GM12878 (cell line): ENCODE measurements around the gene WDSUB1. TPM values are rescaled to one million over a fixed set of nuclear protein-coding genes. Genes with fewer than 3 reads are reported as not detected.

Experiments used
- ATAC-seq: fragments of 200-7000 bp; cut with Tn5 transposase; 3 replicates; pipeline ENCODE4 v1.9.1; 2020; ENCODE audit warnings: mild to moderate bottlenecking, moderate library complexity
- BruUV-seq: library from RNA; stranded (reverse); fragments of 400-500 nt; replicated peaks from 2 replicates; lab custom pipeline; 2021; lab: Mats Ljungman, UMichigan
- CTCF ChIA-PET: fragments of 300-600 bp; sonication (Branson Sonifier 250); formaldehyde crosslinking; extraction: SDS; loops from one replicate; lab custom pipeline; 2021; ENCODE audit warnings: inconsistent platforms; lab: Yijun Ruan, JAX
- POLR2A ChIA-PET: fragments of 350-600 bp; formaldehyde crosslinking; extraction: SDS; loops from one replicate; lab custom pipeline; 2021; ENCODE audit warnings: inconsistent platforms; lab: Charles Lee
- RAD21 ChIA-PET: fragments of 300-600 bp; sonication (Branson Sonifier 250); formaldehyde crosslinking; loops from one replicate; lab custom pipeline; 2023; ENCODE audit warnings: antibody characterized with exemption; ENCODE audit not compliant: unreplicated experiment; lab: Charles Lee
- SMC1A ChIA-PET: fragments of 300-600 bp; sonication (Branson Sonifier 250); formaldehyde crosslinking; loops from one replicate; lab custom pipeline; 2023; ENCODE audit not compliant: unreplicated experiment, uncharacterized antibody; lab: Charles Lee
- DNase-seq: peaks from one replicate; pipeline ENCODE4 v3.0.0-alpha.2; 2011; ENCODE audit warnings: low read depth, low spot score
- FAIRE-seq: peaks from 3 replicates; lab custom pipeline; 2011; peaks lifted over from hg19 to GRCh38; lab: Jason Lieb, UNC
- H2AFZ ChIP-seq: 2 replicates; pipeline ENCODE4 v1.6.0; 2011; ENCODE audit warnings: low read depth, low read length, control low read depth; ENCODE audit not compliant: control insufficient read depth
- H3K27ac ChIP-seq: 2 replicates; pipeline ENCODE4 v1.5.1; 2011; ENCODE audit warnings: control low read depth; ENCODE audit not compliant: control insufficient read depth, insufficient read depth
- H3K27me3 ChIP-seq, 2 experiments: replicated peaks in 1 of 2; 2 replicates each; pipeline versions ENCODE4 v1.6.0 to v1.6.1; 2011; ENCODE audit warnings: low read length in 1 of 2; ENCODE audit not compliant: control insufficient read depth in 2 of 2, insufficient read depth in 2 of 2
- H3K36me3 ChIP-seq, 2 experiments: 2 replicates each; pipeline ENCODE4 v1.5.1; 2011; ENCODE audit warnings: low read length in 1 of 2; ENCODE audit not compliant: control insufficient read depth in 2 of 2, insufficient read depth in 2 of 2
- H3K4me1 ChIP-seq: 2 replicates; pipeline ENCODE4 v1.6.1; 2011; ENCODE audit warnings: mild to moderate bottlenecking, low read length, moderate library complexity, mixed read lengths; ENCODE audit not compliant: control insufficient read depth, insufficient read depth
- H3K4me2 ChIP-seq: 2 replicates; pipeline ENCODE4 v1.6.0; 2011; ENCODE audit warnings: control low read depth; ENCODE audit not compliant: control insufficient read depth, insufficient read depth
- H3K4me3 ChIP-seq: fragments of 200-600 bp; sonication (generic); 2 replicates; pipeline ENCODE4 v1.5.1; 2016
- H3K79me2 ChIP-seq: 2 replicates; pipeline ENCODE4 v1.6.0; 2011; ENCODE audit warnings: low read length; ENCODE audit not compliant: control insufficient read depth, insufficient read depth
- H3K9ac ChIP-seq: 2 replicates; pipeline ENCODE4 v1.8.0; 2011; ENCODE audit warnings: low read length, control low read depth, mixed read lengths; ENCODE audit not compliant: control insufficient read depth, insufficient read depth
- H3K9me3 ChIP-seq: replicated peaks from 3 replicates; pipeline ENCODE4 v1.5.1; 2011; ENCODE audit warnings: mild to moderate bottlenecking, low read length; ENCODE audit not compliant: control insufficient read depth, insufficient read depth
- H4K20me1 ChIP-seq: 2 replicates; pipeline ENCODE4 v1.6.0; 2011; ENCODE audit not compliant: control insufficient read depth, insufficient read depth
- CBX3 ChIP-seq: fragments of 200-600 bp; sonication (generic); IDR thresholded peaks from 2 replicates; pipeline ENCODE4 v1.6.1; 2016; ENCODE audit warnings: low read depth, borderline replicate concordance
- CHD4 ChIP-seq: fragments of 200-600 bp; sonication (generic); IDR thresholded peaks from 2 replicates; pipeline ENCODE4 v1.6.1; 2016; ENCODE audit warnings: mild to moderate bottlenecking
- ESRRA ChIP-seq: IDR thresholded peaks from 2 replicates; pipeline ENCODE4 v1.6.1; 2012; ENCODE audit warnings: mild to moderate bottlenecking, low read length, improper control_type of control experiment
- FOXM1 ChIP-seq: IDR thresholded peaks from 2 replicates; pipeline ENCODE4 v1.6.1; 2012; ENCODE audit warnings: low read depth, mild to moderate bottlenecking, inconsistent platforms, low read length, moderate library complexity
- IKZF2 ChIP-seq, 2 experiments: fragments of 450-650 bp; IDR thresholded peaks; 2 replicates each; pipeline ENCODE4 v1.6.1; 2017; ENCODE audit warnings: mild to moderate bottlenecking in 2 of 2, moderate library complexity in 2 of 2
- NFXL1 ChIP-seq: fragments of 450-650 bp; IDR thresholded peaks from 2 replicates; pipeline ENCODE4 v1.6.1; 2017; ENCODE audit warnings: antibody characterized with exemption, mild to moderate bottlenecking, borderline replicate concordance
- NR2C2 ChIP-seq: IDR thresholded peaks from 2 replicates; pipeline ENCODE4 v1.6.1; 2011; ENCODE audit warnings: borderline replicate concordance, low read depth; ENCODE audit not compliant: control insufficient read depth, insufficient read length
- PML ChIP-seq: IDR thresholded peaks from 2 replicates; pipeline ENCODE4 v1.6.1; 2012; ENCODE audit warnings: low read length, inconsistent platforms
- SKIL ChIP-seq: fragments of 450-650 bp; IDR thresholded peaks from 2 replicates; pipeline ENCODE4 v1.6.1; 2017; ENCODE audit warnings: mild to moderate bottlenecking, low read depth, inconsistent platforms; ENCODE audit not compliant: poor library complexity, severe bottlenecking
- SMARCA5 ChIP-seq: fragments of 450-650 bp; IDR thresholded peaks from 2 replicates; pipeline ENCODE4 v1.6.1; 2017; ENCODE audit warnings: mild to moderate bottlenecking
- SMC3 ChIP-seq: IDR thresholded peaks from 2 replicates; pipeline ENCODE4 v1.6.1; 2011; ENCODE audit warnings: low read length, improper control_type of control experiment, borderline replicate concordance
- SREBF2 ChIP-seq: IDR thresholded peaks from 2 replicates; pipeline ENCODE4 v1.6.1; 2012; ENCODE audit warnings: mild to moderate bottlenecking, low read length
- ZBED1 ChIP-seq: IDR thresholded peaks from 2 replicates; pipeline ENCODE4 v1.6.1; 2016; ENCODE audit warnings: borderline replicate concordance
- in situ Hi-C: fragments of 300-500 bp; cut with MboI; formaldehyde crosslinking; loops from 9 replicates; pipeline ENCODE4 v1.14.3; 2018; ENCODE audit warnings: mixed read lengths
- intact Hi-C: fragments of 100-400 bp; cut with micrococcal nuclease; formaldehyde crosslinking; loops from one replicate; pipeline ENCODE4 v1.14.2; 2022; ENCODE audit not compliant: unreplicated experiment
- polyA plus RNA-seq, 11 experiments: library from polyadenylated mRNA; depleted of rRNA in 4 of 11; unstranded in 6 of 11; stranded (reverse) in 5 of 11; fragments of >200 nt; fragmentation: Nextera tagmentation in 4 of 11; fragmentation: Illumina TruSeq in 1 of 11; extraction: Ambion mirVana in 4 of 11; extraction: Trizol in 1 of 11; gene quantifications; 1 replicate in 1 of 11; 2 replicates in 10 of 11; pipeline versions ENCODE4 v1.2.1 to v1.2.3, GENCODE V29; 2011 to 2016; ENCODE audit warnings: inconsistent platforms in 2 of 11, missing spikeins in 2 of 11, low read depth in 1 of 11
- total RNA-seq, 4 experiments: library from RNA; depleted of rRNA in 3 of 4; stranded (reverse); fragments of >200 nt in 3 of 4; fragmentation: Illumina TruSeq in 1 of 4; extraction: Trizol in 1 of 4; gene quantifications; 2 replicates each; pipeline versions ENCODE4 v1.2.1 to v1.2.3, GENCODE V29; 2013 to 2021

WDSUB1 gene
- total and polyA plus RNA-seq, 10 of the 15 experiments (the other 5 are each of a cell fraction or from before 2014, with no cell fraction given), result 4.4 to 12.7 (median 7.6) TPM

- ChIA-PET CTCF (interaction anchor here (0.8 to 1.2 kb wide), 2 partner anchors 9 to 11 kb away, joined by 3 to 4 read pairs; no protein-coding TSS in a partner anchor), POLR2A (no interaction called here), SMC1A (interaction anchor here (1.2 kb wide), 1 partner anchor 11 kb away, joined by 3 read pairs; no protein-coding TSS in a partner anchor), RAD21 (no interaction called here)
- no peak overlapping the region for H3K9ac ChIP-seq
- no peaks in the 10 kb centered on the region; the same call in 2 of the 3 replicates for H3K9me3 ChIP-seq
- no peak overlapping the region for H3K4me3 ChIP-seq
- ATAC-seq (no peak), FAIRE-seq (no peak), DNase-seq (no peak)
- no peak overlapping the region for H3K27ac ChIP-seq
- H3K27me3 ChIP-seq, result no peaks in the 10 kb centered on the region
- TF ChIP-seq SREBF2, result no peak
- no peak for TF ChIP-seq SMC3
- no peak for TF ChIP-seq NFXL1
- TF ChIP-seq CBX3, result no peak
- TF ChIP-seq SKIL, result no peak
- TF ChIP-seq FOXM1, result no peak
- TF ChIP-seq ZBED1, result no peak
- no peak for TF ChIP-seq CHD4
- TF ChIP-seq ESRRA, result no peak
- no peak for TF ChIP-seq PML
- TF ChIP-seq NR2C2, result no peak
- TF ChIP-seq IKZF2 (IDR thresholded peaks at IDR 0.05), result no peak
- TF ChIP-seq SMARCA5, result no peak
- no peak overlapping the region for H2AFZ ChIP-seq
- intact Hi-C loops (no loop called here), in situ Hi-C loops (no loop called here)
- no peaks in the 10 kb centered on the region for H3K79me2 ChIP-seq
- H3K4me2 ChIP-seq, result no peak overlapping the region
- H3K36me3 ChIP-seq, result no peaks in the 10 kb centered on the region
- BruUV-seq, result no TSS peak
- no peaks in the 10 kb centered on the region for H3K4me1 ChIP-seq
- H4K20me1 ChIP-seq, result no peaks in the 10 kb centered on the region
These were observed 12.5 kb upstream of the WDSUB1 start for GRCh38 chr2:159298967-159299366.
